OCI-LY3 (cell line): ENCODE measurements around the gene FAM81B.
"Not testable (repeated sequence)": the region's sequence is repeated elsewhere in the genome, so short reads cannot be mapped to it uniquely, and the experiment has no call there.

ENCODE experiments used
- H2AFZ ChIP-seq: fragments of 200-600, 300-600 bp; shearing (Covaris generic); 2 replicates; pipeline ENCODE4 v1.6.0; 2014; ENCODE audit warnings: antibody characterized with exemption, low read depth, low read length
- H3K27ac ChIP-seq: fragments of 200-600, 300-600 bp; sonication (generic); 2 replicates; pipeline ENCODE4 v1.5.1; 2014; ENCODE audit warnings: mild to moderate bottlenecking, low read length, moderate library complexity, mixed read lengths
- H3K27me3 ChIP-seq: fragments of 200-600, 300-600 bp; sonication (generic); 2 replicates; pipeline ENCODE4 v1.6.1; 2014; ENCODE audit warnings: low read depth, low read length, mixed read lengths
- H3K36me3 ChIP-seq: fragments of 200-600, 300-600 bp; sonication (generic); replicated peaks from 2 replicates; pipeline ENCODE3; 2014; ENCODE audit warnings: low read depth, low read length, mixed read lengths
- H3K4me1 ChIP-seq: fragments of 300-600, 200-600 bp; sonication (generic); 2 replicates; pipeline ENCODE4 v1.6.1; 2014; ENCODE audit warnings: low read length, mixed read lengths
- H3K4me2 ChIP-seq: fragments of 200-600, 300-600 bp; sonication (generic); 2 replicates; pipeline ENCODE4 v1.6.1; 2014; ENCODE audit warnings: low read length, mixed read lengths
- H3K4me3 ChIP-seq: fragments of 300-600, 200-600 bp; sonication (generic); 2 replicates; pipeline ENCODE4 v1.5.1; 2014; ENCODE audit warnings: antibody characterized with exemption, mild to moderate bottlenecking, low read length, moderate library complexity
- H3K79me2 ChIP-seq: fragments of 300-600, 200-600 bp; shearing (Covaris generic); 2 replicates; pipeline ENCODE4 v1.6.1; 2014; ENCODE audit warnings: mild to moderate bottlenecking, low read length, mixed read lengths
- H3K9ac ChIP-seq: fragments of 300-600, 200-600 bp; shearing (Covaris generic); 2 replicates; pipeline ENCODE4 v1.6.0; 2014; ENCODE audit warnings: mild to moderate bottlenecking, low read length, moderate library complexity
- H3K9me3 ChIP-seq: fragments of 200-600, 300-600 bp; shearing (Covaris generic); 2 replicates; pipeline ENCODE4 v1.6.1; 2014; ENCODE audit warnings: low read length, mixed read lengths; ENCODE audit not compliant: insufficient read depth
- H4K20me1 ChIP-seq: fragments of 200-600, 300-600 bp; sonication (generic); 2 replicates; pipeline ENCODE4 v1.6.1; 2016; ENCODE audit warnings: low read length, mixed read lengths; ENCODE audit not compliant: insufficient read depth
- EZH2phosphoT487 ChIP-seq: fragments of 200-600 bp; shearing (Covaris generic); IDR thresholded peaks from 2 replicates; pipeline ENCODE4 v1.6.1; 2018; ENCODE audit warnings: antibody characterized with exemption, mixed run types, low read depth
- TF ChIP-seq, protein P1 (sequence below): fragments of 200-600, 300-600 bp; sonication (generic); IDR thresholded peaks from 2 replicates; pipeline ENCODE4 v1.5.1; 2014; ENCODE audit warnings: antibody characterized with exemption, low read length, low read depth

The FAM81B gene

DNA sequence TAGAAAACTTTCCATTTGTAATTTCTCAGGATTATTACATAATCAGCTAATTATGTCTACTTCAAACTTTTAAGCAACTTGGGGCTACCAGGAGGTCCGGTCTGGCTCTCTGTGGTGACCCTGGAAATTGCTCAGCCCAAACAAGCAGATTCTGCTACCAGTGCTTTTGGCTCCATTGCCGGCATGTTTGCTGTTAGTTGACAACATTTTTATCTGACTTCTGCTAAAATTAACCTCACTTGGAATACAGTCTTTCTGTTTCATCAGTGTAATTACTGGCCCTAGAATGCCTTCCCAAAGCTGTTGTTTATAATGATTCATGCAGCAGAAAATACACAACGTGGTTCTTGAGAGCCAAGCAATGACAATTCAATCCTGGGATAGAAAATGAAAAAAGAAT is 38.5 kb upstream of the FAM81B start:
- Histone ChIP-seq H2AFZ (no peak overlapping the region), H3K4me1 (no peaks in the 10 kb centered on the region), H3K27me3 (no peaks in the 10 kb centered on the region), H3K79me2 (no peaks in the 10 kb centered on the region), H3K9me3 (no peaks in the 10 kb centered on the region), H3K4me3 (no peak overlapping the region), H4K20me1 (no peaks in the 10 kb centered on the region), H3K4me2 (no peak overlapping the region), H3K9ac (no peak overlapping the region), H3K27ac (no peak overlapping the region), H3K36me3 (no peaks in the 10 kb centered on the region)
- TF ChIP-seq EZH2phosphoT487, result no peak
- TF ChIP-seq, protein P1, sequence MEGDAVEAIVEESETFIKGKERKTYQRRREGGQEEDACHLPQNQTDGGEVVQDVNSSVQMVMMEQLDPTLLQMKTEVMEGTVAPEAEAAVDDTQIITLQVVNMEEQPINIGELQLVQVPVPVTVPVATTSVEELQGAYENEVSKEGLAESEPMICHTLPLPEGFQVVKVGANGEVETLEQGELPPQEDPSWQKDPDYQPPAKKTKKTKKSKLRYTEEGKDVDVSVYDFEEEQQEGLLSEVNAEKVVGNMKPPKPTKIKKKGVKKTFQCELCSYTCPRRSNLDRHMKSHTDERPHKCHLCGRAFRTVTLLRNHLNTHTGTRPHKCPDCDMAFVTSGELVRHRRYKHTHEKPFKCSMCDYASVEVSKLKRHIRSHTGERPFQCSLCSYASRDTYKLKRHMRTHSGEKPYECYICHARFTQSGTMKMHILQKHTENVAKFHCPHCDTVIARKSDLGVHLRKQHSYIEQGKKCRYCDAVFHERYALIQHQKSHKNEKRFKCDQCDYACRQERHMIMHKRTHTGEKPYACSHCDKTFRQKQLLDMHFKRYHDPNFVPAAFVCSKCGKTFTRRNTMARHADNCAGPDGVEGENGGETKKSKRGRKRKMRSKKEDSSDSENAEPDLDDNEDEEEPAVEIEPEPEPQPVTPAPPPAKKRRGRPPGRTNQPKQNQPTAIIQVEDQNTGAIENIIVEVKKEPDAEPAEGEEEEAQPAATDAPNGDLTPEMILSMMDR, result no peak

DNA sequence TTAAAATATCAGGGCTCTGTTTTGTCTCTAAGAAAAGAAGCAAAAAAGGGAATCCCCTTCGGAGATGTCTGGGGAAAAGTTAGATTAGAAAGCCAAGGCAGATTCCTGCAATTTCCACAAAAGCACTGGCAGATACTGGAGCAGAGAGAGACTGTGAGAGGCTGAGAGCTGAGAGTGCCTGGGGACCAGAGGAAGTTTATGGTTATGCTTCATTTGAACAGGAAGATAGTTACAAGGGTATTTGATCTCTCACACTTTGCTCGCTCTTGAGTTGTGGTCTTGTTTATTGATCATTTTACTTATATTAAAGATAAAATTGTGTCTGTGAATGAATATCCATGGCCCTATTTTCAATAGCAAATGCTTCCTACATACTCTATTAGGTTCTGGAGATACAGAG is 32.8 kb upstream of the FAM81B start:
- Histone ChIP-seq H3K27ac (no peak overlapping the region), H3K4me2 (0 out of 2 replicates have a peak overlapping the region, but pooled peaks have one; percentile 14), H2AFZ (no peak overlapping the region), H3K27me3 (no peaks in the 10 kb centered on the region), H3K4me1 (0 out of 2 replicates have a peak, but pooled peaks cover 5% of the 10 kb centered on the region), H3K4me3 (no peak overlapping the region), H4K20me1 (no peaks in the 10 kb centered on the region), H3K9me3 (no peaks in the 10 kb centered on the region), H3K9ac (no peak overlapping the region), H3K79me2 (no peaks in the 10 kb centered on the region), H3K36me3 (no peaks in the 10 kb centered on the region)
- TF ChIP-seq, protein P1, result no peak
- no peak for TF ChIP-seq EZH2phosphoT487

DNA sequence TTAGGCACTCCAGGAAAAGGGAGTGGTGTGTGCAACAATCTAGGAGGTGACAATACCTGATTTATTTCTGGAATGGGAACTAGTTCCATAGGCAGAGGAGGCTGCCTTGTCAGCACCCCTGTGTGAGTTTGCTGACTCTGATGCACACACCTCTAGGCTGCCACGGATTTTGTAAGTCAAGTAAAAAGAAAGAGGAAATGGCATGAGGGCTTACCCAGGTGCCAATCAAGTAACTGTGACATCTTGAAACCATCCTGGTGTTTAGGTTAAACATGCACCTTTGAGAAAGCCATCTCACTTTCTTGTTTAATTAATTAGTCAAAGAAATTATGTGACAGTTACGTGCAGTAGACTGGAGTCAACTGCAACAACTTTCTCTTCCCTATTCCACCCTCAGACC is 32.3 kb upstream of the FAM81B start:
- Histone ChIP-seq H2AFZ (no peak overlapping the region), H3K79me2 (no peaks in the 10 kb centered on the region), H3K9me3 (no peaks in the 10 kb centered on the region), H4K20me1 (no peaks in the 10 kb centered on the region), H3K4me2 (0 out of 2 replicates have a peak overlapping the region, but pooled peaks have one; percentile 17), H3K9ac (no peak overlapping the region), H3K36me3 (no peaks in the 10 kb centered on the region), H3K4me1 (0 out of 2 replicates have a peak, but pooled peaks cover 5% of the 10 kb centered on the region), H3K4me3 (no peak overlapping the region), H3K27ac (no peak overlapping the region), H3K27me3 (no peaks in the 10 kb centered on the region)
- no peak for TF ChIP-seq EZH2phosphoT487
- TF ChIP-seq, protein P1, result no peak

DNA sequence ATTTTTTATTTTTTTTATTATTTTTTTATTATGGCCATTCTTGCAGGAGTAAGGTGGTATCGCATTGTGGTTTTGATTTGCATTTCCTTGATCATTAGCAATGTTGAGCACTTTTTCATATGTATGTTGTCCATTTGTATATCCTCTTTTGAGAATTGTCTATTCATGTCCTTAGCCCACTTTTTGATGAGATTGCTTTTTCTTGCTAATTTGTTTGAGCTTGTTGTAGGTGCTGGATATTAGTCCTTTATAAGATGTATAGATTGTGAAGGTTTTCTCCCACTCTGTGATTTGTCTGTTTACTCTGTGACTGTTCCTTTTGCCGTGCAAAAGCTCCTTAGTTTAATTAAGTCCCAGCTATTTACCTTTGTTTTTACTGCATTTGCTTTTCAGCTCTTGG is 30.5 kb upstream of the FAM81B start:
- not testable (repeated sequence) for H4K20me1 ChIP-seq, H3K4me3 ChIP-seq, H3K27ac ChIP-seq, H3K79me2 ChIP-seq, H3K36me3 ChIP-seq, H3K4me2 ChIP-seq, H3K4me1 ChIP-seq, H2AFZ ChIP-seq, H3K27me3 ChIP-seq, H3K9ac ChIP-seq, H3K9me3 ChIP-seq
